BLaER1 (cell line): Measurements from ENCODE around the gene MYH15.

Experiments
- H3K27ac ChIP-seq: shearing (Covaris generic); formaldehyde crosslinking; 2 replicates; pipeline ENCODE4 v1.8.1; 2022
- H3K27me3 ChIP-seq: shearing (Covaris generic); formaldehyde crosslinking; 2 replicates; pipeline ENCODE4 v1.8.1; 2022
- H3K36me3 ChIP-seq: shearing (Covaris generic); formaldehyde crosslinking; 2 replicates; pipeline ENCODE4 v1.8.1; 2022
- H3K4me1 ChIP-seq: shearing (Covaris generic); formaldehyde crosslinking; 2 replicates; pipeline ENCODE4 v1.8.1; 2022
- H3K4me2 ChIP-seq: shearing (Covaris generic); formaldehyde crosslinking; 2 replicates; pipeline ENCODE4 v1.8.1; 2022
- H3K4me3 ChIP-seq: shearing (Covaris generic); formaldehyde crosslinking; 2 replicates; pipeline ENCODE4 v1.8.1; 2022
- H3K9ac ChIP-seq: shearing (Covaris generic); formaldehyde crosslinking; 2 replicates; pipeline ENCODE4 v1.8.1; 2022
- H3K9me3 ChIP-seq: shearing (Covaris generic); formaldehyde crosslinking; 2 replicates; pipeline ENCODE4 v1.8.1; 2022
- H4K20me1 ChIP-seq: shearing (Covaris generic); formaldehyde crosslinking; 2 replicates; pipeline ENCODE4 v1.8.1; 2022
- Cebpa-rat ChIP-seq: shearing (Covaris generic); IDR thresholded peaks from 2 replicates; pipeline ENCODE4 v1.8.1; 2022

MYH15 gene

DNA sequence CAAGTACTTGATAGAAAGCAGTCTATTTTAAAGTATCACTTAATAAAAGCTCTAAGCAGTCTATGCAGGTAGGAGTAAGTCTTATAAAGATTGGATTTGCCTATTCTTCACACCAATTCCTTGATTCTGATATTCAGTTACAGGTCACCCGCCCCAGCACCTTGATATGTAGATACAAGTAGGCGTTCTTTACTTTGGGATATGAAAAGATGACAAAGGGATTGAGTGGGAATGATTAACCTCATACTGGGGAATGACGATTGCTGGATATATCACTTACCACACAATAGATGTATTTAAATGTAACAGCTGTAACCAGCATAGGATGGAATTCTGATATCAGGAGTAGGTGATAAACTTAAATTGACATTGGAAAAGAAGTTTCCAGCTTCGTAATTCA, 166.9 kb downstream of the MYH15 start:
- Histone ChIP-seq H3K4me2 (no peak overlapping the region), H4K20me1 (no peaks in the 10 kb centered on the region), H3K9ac (no peak overlapping the region), H3K27me3 (no peaks in the 10 kb centered on the region), H3K36me3 (no peaks in the 10 kb centered on the region), H3K27ac (no peak overlapping the region), H3K4me3 (no peak overlapping the region), H3K4me1 (peaks cover 44% of the 10 kb centered on the region), H3K9me3 (no peaks in the 10 kb centered on the region)
- no peak for TF ChIP-seq Cebpa-rat

DNA sequence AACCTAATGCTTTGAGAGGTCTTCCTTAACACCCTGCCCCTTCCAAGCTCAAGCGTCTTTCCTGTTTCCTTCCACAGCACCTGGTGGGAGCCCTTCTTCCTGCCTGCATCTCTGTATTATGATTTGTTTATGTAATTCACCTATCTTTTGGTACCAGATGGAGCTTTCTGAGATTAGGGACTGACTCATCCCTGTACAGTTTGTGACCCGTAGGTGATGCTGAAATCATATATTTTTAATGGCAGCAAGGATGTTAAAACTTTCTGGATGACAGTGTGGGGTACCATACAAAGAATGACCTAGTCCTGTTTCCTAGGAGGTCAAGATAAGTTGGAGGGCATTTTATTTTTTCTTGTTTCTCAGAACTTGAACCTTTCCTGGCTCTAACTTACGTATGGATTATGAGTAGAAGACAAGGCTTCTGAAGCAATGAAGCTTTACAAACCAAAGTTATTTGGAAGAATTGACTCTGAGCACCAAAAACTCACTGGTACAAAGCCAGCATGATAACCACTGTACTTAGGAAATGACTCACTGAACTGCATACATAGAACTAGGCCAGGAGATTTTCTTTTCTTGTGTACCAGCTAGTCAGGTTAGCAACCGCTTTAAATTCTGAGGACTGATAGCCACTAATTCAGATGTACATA, 167.4 kb downstream of the MYH15 start:
- no peaks in the 10 kb centered on the region for H3K9me3 ChIP-seq
- no peak overlapping the region for H3K4me3 ChIP-seq
- TF ChIP-seq Cebpa-rat = no peak
- H3K36me3 ChIP-seq = no peaks in the 10 kb centered on the region
- H3K4me2 ChIP-seq = peak overlapping the region; percentile 10; the same call in 1 of the 2 replicates
- H4K20me1 ChIP-seq = no peaks in the 10 kb centered on the region
- H3K9ac ChIP-seq = no peak overlapping the region
- peaks cover 44% of the 10 kb centered on the region for H3K4me1 ChIP-seq
- no peaks in the 10 kb centered on the region for H3K27me3 ChIP-seq
- no peak overlapping the region for H3K27ac ChIP-seq

DNA sequence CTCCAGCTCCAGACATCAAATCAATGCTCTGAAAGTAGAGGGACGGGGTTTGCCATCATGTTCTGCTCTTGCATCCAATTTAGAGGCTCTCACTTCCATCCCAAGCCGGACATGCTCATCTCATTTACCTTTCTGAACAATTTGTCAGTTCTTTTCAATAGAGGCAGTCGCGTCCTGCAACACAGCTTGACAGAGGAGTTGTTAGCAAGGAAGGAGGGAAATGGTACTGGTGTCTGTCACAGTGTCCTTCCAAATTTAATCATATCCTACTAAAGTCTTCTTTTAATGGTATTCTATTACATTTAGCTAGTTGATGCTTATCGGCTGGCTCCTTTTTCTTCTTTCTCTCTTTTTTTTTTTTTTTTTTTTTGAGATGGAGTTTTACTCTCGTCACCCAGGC, 168.5 kb downstream of the MYH15 start:
- peaks cover 39% of the 10 kb centered on the region for H3K4me1 ChIP-seq
- H3K27me3 ChIP-seq = no peaks in the 10 kb centered on the region
- no peak overlapping the region for H3K27ac ChIP-seq
- H3K36me3 ChIP-seq = no peaks in the 10 kb centered on the region
- no peak overlapping the region for H3K4me3 ChIP-seq
- H3K9me3 ChIP-seq = no peaks in the 10 kb centered on the region
- no peak for TF ChIP-seq Cebpa-rat
- no peak overlapping the region for H3K4me2 ChIP-seq
- no peaks in the 10 kb centered on the region for H4K20me1 ChIP-seq
- no peak overlapping the region for H3K9ac ChIP-seq

DNA sequence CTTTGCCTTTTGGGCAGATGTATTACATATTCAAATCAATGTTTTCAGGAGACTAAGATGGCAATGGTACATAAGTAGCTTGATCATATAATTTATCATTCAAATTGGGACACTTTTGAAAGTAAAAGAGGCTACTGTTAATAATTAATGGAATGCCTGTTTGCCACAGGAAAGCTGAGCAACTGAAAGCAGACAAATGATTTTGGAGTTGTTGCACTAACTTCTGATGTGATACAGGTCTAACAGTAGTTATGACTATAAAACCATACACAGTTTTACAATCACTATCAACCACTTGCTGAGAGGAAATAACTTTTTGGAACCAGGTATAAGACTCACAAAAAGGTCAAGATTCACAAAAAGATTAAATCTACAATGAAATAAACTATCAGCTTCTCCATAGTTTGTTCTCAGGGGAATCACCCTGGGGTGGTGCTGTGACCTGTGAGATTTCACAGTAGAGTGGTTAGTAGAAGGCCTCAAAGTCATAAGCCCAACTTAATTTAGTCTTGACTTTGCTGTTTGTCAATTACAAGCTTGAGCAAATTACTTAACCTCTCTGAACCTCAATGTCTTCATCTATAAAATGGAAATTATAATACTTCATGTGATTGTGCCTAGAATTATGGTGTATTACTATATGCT, 171.4 kb downstream of the MYH15 start:
- no peak for TF ChIP-seq Cebpa-rat
- Histone ChIP-seq H3K36me3 (no peaks in the 10 kb centered on the region), H3K9me3 (no peaks in the 10 kb centered on the region), H4K20me1 (no peaks in the 10 kb centered on the region), H3K4me1 (peaks cover 10% of the 10 kb centered on the region; the same call in 1 of the 2 replicates), H3K9ac (no peak overlapping the region), H3K4me3 (no peak overlapping the region), H3K4me2 (no peak overlapping the region), H3K27me3 (no peaks in the 10 kb centered on the region), H3K27ac (no peak overlapping the region)

DNA sequence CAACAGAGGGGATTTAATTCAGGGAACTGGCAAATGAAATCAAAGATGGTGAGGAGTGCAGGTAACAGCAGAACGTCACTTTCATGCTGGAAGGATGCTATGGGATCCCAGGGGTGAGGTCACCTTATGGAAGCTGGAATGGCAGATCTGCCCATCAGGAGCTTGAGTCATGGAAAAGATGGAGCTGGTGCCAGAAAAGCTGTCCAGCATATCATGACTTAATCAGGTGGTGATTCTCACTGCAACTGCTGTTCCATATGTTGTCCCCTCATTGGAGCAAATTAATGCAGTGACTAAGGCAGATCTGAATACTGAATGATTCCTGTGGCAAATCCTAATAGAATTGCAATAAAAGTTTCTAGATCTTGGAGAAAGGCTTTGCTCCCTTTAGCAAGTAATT, 175.7 kb downstream of the MYH15 start:
- Histone ChIP-seq H3K4me3 (no peak overlapping the region), H3K9me3 (no peaks in the 10 kb centered on the region), H3K27me3 (no peaks in the 10 kb centered on the region), H3K36me3 (no peaks in the 10 kb centered on the region), H3K9ac (no peak overlapping the region), H3K4me2 (no peak overlapping the region), H3K27ac (no peak overlapping the region), H4K20me1 (no peaks in the 10 kb centered on the region), H3K4me1 (0 out of 2 replicates have a peak, but pooled peaks cover 4% of the 10 kb centered on the region)
- TF ChIP-seq Cebpa-rat = no peak

DNA sequence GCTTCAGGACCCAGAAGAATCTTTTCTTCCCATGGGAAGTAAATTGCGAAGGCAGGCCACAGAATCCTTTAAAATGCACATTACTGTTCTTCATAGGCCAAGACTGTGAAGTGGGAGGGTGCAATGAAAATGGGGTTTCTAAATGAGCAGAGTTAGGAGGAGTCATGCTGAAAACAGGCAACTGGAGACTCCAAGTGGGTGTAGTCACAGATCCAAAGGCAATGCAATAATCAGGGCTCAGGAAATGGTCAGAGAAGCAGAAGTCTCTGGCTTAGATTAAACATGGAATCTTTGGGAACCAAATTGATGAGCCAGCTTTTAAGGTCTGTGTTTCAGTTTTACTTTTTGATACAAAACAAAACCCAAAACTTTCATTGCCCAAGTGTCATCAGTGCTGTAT, 176.4 kb downstream of the MYH15 start:
- Histone ChIP-seq H3K4me3 (no peak overlapping the region), H3K9ac (no peak overlapping the region), H4K20me1 (no peaks in the 10 kb centered on the region), H3K27me3 (no peaks in the 10 kb centered on the region), H3K4me2 (no peak overlapping the region), H3K27ac (no peak overlapping the region), H3K36me3 (no peaks in the 10 kb centered on the region), H3K9me3 (no peaks in the 10 kb centered on the region), H3K4me1 (no peaks in the 10 kb centered on the region)
- no peak for TF ChIP-seq Cebpa-rat

DNA sequence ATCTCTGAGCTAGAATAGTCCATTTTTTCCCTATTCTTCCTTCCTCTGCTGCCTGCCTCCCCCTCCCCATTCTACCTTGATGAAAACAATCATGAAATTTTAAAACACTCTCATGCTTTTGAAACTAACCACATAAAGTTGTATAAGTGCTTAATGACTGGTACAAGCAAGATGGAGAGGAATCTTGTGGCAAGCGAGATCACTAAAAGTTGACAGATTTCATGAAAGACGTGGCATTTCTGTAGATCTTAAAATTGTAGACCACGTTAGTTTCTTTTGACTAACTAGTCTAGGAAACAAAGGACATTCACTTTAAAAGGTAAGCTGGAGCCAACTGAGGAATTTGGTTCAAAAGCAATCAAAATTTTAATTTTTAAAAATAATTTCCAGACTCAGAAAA, 178.6 kb downstream of the MYH15 start:
- H3K4me3 ChIP-seq = no peak overlapping the region

More for the DNA sequence above, 178.6 kb downstream of the MYH15 start:
- Histone ChIP-seq H4K20me1 (no peaks in the 10 kb centered on the region), H3K4me1 (no peaks in the 10 kb centered on the region), H3K4me2 (no peak overlapping the region), H3K9me3 (no peaks in the 10 kb centered on the region), H3K27ac (no peak overlapping the region), H3K9ac (no peak overlapping the region), H3K36me3 (no peaks in the 10 kb centered on the region), H3K27me3 (no peaks in the 10 kb centered on the region)
- TF ChIP-seq Cebpa-rat = no peak
